GM23338 (cell line): ENCODE results near the gene MELK. TPM values are rescaled to one million over a fixed set of nuclear protein-coding genes. Genes with fewer than 3 reads are reported as not detected.

Experiments used
- ATAC-seq: fragments of 200-7000 bp; cut with Tn5 transposase; 3 replicates; pipeline ENCODE4 v1.9.1; 2020
- DNase-seq: peaks from one replicate; pipeline ENCODE4 v3.0.0-alpha.2; 2015; ENCODE audit warnings: low spot score
- H2AFZ ChIP-seq: fragments of 200-600 bp; sonication (generic); 2 replicates; pipeline ENCODE4 v1.8.0; 2016; ENCODE audit warnings: antibody characterized with exemption, mild to moderate bottlenecking, moderate library complexity
- H3F3A ChIP-seq: fragments of 200-600 bp; sonication (generic); replicated peaks from 2 replicates; pipeline ENCODE4 v1.8.0; 2017; ENCODE audit warnings: antibody characterized with exemption, mixed run types, low read depth
- H3K27ac ChIP-seq: fragments of 200-600 bp; sonication (generic); 2 replicates; pipeline ENCODE4 v1.6.1; 2016; ENCODE audit warnings: low read depth
- H3K27me3 ChIP-seq: fragments of 200-600 bp; sonication (generic); 2 replicates; pipeline ENCODE4 v1.8.0; 2016; ENCODE audit warnings: mild to moderate bottlenecking, mixed run types, moderate library complexity; ENCODE audit not compliant: insufficient read depth
- H3K36me3 ChIP-seq: fragments of 200-600 bp; sonication (generic); 2 replicates; pipeline ENCODE4 v1.8.0; 2016; ENCODE audit warnings: mild to moderate bottlenecking; ENCODE audit not compliant: insufficient read depth
- H3K4me1 ChIP-seq: fragments of 200-600 bp; sonication (generic); 2 replicates; pipeline ENCODE4 v1.8.0; 2016; ENCODE audit warnings: mild to moderate bottlenecking, moderate library complexity; ENCODE audit not compliant: insufficient read depth
- H3K4me2 ChIP-seq: fragments of 200-600 bp; sonication (generic); 2 replicates; pipeline ENCODE4 v1.7.1; 2017; ENCODE audit warnings: mixed run types
- H3K4me3 ChIP-seq: fragments of 200-600 bp; sonication (generic); 2 replicates; pipeline ENCODE4 v1.6.1; 2016; ENCODE audit warnings: mixed run types
- H3K79me2 ChIP-seq: fragments of 200-600 bp; sonication (generic); replicated peaks from 2 replicates; pipeline ENCODE4 v1.8.0; 2017; ENCODE audit warnings: mild to moderate bottlenecking; ENCODE audit not compliant: insufficient read depth
- H3K9me2 ChIP-seq: fragments of 200-600 bp; sonication (generic); 2 replicates; pipeline ENCODE4 v1.8.0; 2017; ENCODE audit not compliant: insufficient read depth
- H4K20me1 ChIP-seq: fragments of 200-600 bp; sonication (generic); replicated peaks from 2 replicates; pipeline ENCODE4 v1.8.0; 2017; ENCODE audit warnings: mild to moderate bottlenecking; ENCODE audit not compliant: insufficient read depth
- H3K27ac Mint-ChIP-seq: 2 replicates; pipeline ENCODE4 v1.8.0; 2020; ENCODE audit warnings: inconsistent platforms, mild to moderate bottlenecking, moderate library complexity, mixed read lengths
- H3K27me3 Mint-ChIP-seq: 3 replicates; pipeline ENCODE4 v1.8.0; 2022; ENCODE audit warnings: low read depth, mild to moderate bottlenecking, moderate library complexity, mixed read lengths, inconsistent platforms; ENCODE audit not compliant: insufficient read depth, poor library complexity
- H3K36me3 Mint-ChIP-seq: 3 replicates; pipeline ENCODE4 v1.8.0; 2021; ENCODE audit warnings: low read depth, mild to moderate bottlenecking, inconsistent platforms, moderate library complexity, mixed read lengths
- H3K4me1 Mint-ChIP-seq: 3 replicates; pipeline ENCODE4 v1.8.0; 2020; ENCODE audit warnings: mild to moderate bottlenecking, inconsistent platforms, mixed read lengths
- H3K4me3 Mint-ChIP-seq: 3 replicates; pipeline ENCODE4 v1.8.0; 2021; ENCODE audit warnings: moderate library complexity, mild to moderate bottlenecking, inconsistent platforms, mixed read lengths
- H3K9me3 Mint-ChIP-seq: 3 replicates; pipeline ENCODE4 v1.8.0; 2020; ENCODE audit warnings: moderate library complexity, mild to moderate bottlenecking, inconsistent platforms, mixed read lengths
- CREB1 ChIP-seq: fragments of 250-450 bp; sonication (Bioruptor Pico); IDR thresholded peaks from 2 replicates; pipeline ENCODE4 v1.5.0; 2020; ENCODE audit warnings: low read depth, mild to moderate bottlenecking, moderate library complexity
- EZH2 ChIP-seq: fragments of 200-600 bp; sonication (generic); IDR thresholded peaks from one replicate; pipeline ENCODE4 v1.8.0; 2017; ENCODE audit warnings: antibody characterized with exemption, mild to moderate bottlenecking, low read depth; ENCODE audit not compliant: unreplicated experiment
- EZH2phosphoT487 ChIP-seq: fragments of 200-600 bp; sonication (generic); IDR thresholded peaks from one replicate; pipeline ENCODE4 v1.8.1; 2018; ENCODE audit warnings: antibody characterized with exemption; ENCODE audit not compliant: unreplicated experiment
- JUNB ChIP-seq: IDR thresholded peaks from one replicate; pipeline ENCODE4 v1.6.1; 2016; ENCODE audit warnings: antibody characterized with exemption; ENCODE audit not compliant: unreplicated experiment
- NANOG ChIP-seq: IDR thresholded peaks from 2 replicates; pipeline ENCODE4 v1.6.1; 2016; ENCODE audit warnings: antibody characterized with exemption, borderline replicate concordance
- POLR2AphosphoS5 ChIP-seq: IDR thresholded peaks from 2 replicates; pipeline ENCODE4 v1.6.1; 2016; ENCODE audit warnings: antibody characterized with exemption, low read depth
- STAT1 ChIP-seq: IDR thresholded peaks from one replicate; pipeline ENCODE4 v1.6.1; 2016; ENCODE audit warnings: antibody characterized with exemption; ENCODE audit not compliant: unreplicated experiment
- ZNF114 ChIP-seq: fragments of 250-450 bp; sonication (Bioruptor Pico); IDR thresholded peaks from 2 replicates; pipeline ENCODE4 v1.5.0; 2020; ENCODE audit warnings: mild to moderate bottlenecking, moderate library complexity
- ZNF331 ChIP-seq: fragments of 250-450 bp; sonication (Bioruptor Pico); IDR thresholded peaks from 2 replicates; pipeline ENCODE4 v1.5.0; 2020; ENCODE audit warnings: low read depth, mild to moderate bottlenecking, moderate library complexity
- polyA plus RNA-seq: library from polyadenylated mRNA; unstranded; fragments of >200 nt; fragmentation: Nextera tagmentation; extraction: Ambion mirVana; gene quantifications from 2 replicates; pipeline ENCODE4 v1.2.1, GENCODE V29; 2016
- total RNA-seq: library from RNA; depleted of rRNA; stranded (reverse); fragments of >200 nt; shearing (Covaris generic); gene quantifications from 2 replicates; pipeline ENCODE4 v1.2.3, GENCODE V29; 2014
- TF ChIP-seq, protein P1 (sequence below), 2 experiments: fragments of 200-600 bp in 1 of 2; sonication (generic) in 1 of 2; conservative IDR thresholded peaks; 2 replicates each; pipeline versions ENCODE4 v1.5.1 to v1.6.1; 2016 to 2017; ENCODE audit warnings: antibody characterized with exemption in 2 of 2, low read depth in 2 of 2, mild to moderate bottlenecking in 2 of 2, moderate library complexity in 1 of 2
- TF ChIP-seq, protein P2 (sequence below): IDR thresholded peaks from 2 replicates; pipeline ENCODE4 v1.6.1; 2016; ENCODE audit warnings: antibody characterized with exemption
- TF ChIP-seq, protein P3 (sequence below): fragments of 250-450 bp; sonication (Bioruptor Pico); IDR thresholded peaks from 2 replicates; pipeline ENCODE4 v1.5.0; 2020; ENCODE audit warnings: mild to moderate bottlenecking, moderate library complexity
- TF ChIP-seq, protein P4 (sequence below): IDR thresholded peaks from one replicate; pipeline ENCODE4 v1.6.1; 2018; ENCODE audit warnings: antibody characterized with exemption; ENCODE audit not compliant: unreplicated experiment

MELK gene
- total and polyA plus RNA-seq, 2 experiments from 2014 or later = 37.2 to 55.7 TPM

DNA sequence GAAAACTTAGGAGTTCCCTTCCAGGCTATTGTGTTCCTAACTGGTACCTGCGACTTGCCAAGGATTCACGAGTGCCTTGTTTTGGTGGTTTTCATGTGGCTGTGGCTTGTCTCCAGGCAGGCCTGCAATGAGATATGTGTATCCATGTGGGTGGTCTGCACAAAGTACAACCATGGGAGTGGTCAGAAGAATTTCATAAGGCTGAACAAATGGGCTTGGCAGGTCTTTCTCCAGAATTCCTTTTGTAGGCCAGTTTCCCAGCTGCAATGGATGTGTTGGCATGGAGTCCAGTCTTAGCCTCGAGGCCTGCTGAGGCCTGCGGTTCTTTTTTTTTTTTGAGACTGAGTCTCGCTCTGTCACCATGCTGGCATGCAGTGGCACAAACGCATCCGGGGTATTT, 28.8 kb upstream of the MELK start:
- no peaks in the 10 kb centered on the region for H3K9me2 ChIP-seq
- H3K4me3 ChIP-seq = no peak overlapping the region
- H3K36me3 ChIP-seq = no peaks in the 10 kb centered on the region
- no peaks in the 10 kb centered on the region for H4K20me1 ChIP-seq
- H3K27me3 ChIP-seq = no peaks in the 10 kb centered on the region
- no peak overlapping the region for H3K27ac Mint-ChIP-seq
- TF ChIP-seq ZNF331 = no peak
- no peak for TF ChIP-seq NANOG
- TF ChIP-seq, protein P1, sequence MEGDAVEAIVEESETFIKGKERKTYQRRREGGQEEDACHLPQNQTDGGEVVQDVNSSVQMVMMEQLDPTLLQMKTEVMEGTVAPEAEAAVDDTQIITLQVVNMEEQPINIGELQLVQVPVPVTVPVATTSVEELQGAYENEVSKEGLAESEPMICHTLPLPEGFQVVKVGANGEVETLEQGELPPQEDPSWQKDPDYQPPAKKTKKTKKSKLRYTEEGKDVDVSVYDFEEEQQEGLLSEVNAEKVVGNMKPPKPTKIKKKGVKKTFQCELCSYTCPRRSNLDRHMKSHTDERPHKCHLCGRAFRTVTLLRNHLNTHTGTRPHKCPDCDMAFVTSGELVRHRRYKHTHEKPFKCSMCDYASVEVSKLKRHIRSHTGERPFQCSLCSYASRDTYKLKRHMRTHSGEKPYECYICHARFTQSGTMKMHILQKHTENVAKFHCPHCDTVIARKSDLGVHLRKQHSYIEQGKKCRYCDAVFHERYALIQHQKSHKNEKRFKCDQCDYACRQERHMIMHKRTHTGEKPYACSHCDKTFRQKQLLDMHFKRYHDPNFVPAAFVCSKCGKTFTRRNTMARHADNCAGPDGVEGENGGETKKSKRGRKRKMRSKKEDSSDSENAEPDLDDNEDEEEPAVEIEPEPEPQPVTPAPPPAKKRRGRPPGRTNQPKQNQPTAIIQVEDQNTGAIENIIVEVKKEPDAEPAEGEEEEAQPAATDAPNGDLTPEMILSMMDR (conservative IDR thresholded peaks at IDR 0.05; ENCODE audit: low read depth in 2 of 2) = no peak
- no peak for TF ChIP-seq JUNB
- TF ChIP-seq, protein P2, sequence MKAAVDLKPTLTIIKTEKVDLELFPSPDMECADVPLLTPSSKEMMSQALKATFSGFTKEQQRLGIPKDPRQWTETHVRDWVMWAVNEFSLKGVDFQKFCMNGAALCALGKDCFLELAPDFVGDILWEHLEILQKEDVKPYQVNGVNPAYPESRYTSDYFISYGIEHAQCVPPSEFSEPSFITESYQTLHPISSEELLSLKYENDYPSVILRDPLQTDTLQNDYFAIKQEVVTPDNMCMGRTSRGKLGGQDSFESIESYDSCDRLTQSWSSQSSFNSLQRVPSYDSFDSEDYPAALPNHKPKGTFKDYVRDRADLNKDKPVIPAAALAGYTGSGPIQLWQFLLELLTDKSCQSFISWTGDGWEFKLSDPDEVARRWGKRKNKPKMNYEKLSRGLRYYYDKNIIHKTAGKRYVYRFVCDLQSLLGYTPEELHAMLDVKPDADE = no peak
- TF ChIP-seq, protein P3, sequence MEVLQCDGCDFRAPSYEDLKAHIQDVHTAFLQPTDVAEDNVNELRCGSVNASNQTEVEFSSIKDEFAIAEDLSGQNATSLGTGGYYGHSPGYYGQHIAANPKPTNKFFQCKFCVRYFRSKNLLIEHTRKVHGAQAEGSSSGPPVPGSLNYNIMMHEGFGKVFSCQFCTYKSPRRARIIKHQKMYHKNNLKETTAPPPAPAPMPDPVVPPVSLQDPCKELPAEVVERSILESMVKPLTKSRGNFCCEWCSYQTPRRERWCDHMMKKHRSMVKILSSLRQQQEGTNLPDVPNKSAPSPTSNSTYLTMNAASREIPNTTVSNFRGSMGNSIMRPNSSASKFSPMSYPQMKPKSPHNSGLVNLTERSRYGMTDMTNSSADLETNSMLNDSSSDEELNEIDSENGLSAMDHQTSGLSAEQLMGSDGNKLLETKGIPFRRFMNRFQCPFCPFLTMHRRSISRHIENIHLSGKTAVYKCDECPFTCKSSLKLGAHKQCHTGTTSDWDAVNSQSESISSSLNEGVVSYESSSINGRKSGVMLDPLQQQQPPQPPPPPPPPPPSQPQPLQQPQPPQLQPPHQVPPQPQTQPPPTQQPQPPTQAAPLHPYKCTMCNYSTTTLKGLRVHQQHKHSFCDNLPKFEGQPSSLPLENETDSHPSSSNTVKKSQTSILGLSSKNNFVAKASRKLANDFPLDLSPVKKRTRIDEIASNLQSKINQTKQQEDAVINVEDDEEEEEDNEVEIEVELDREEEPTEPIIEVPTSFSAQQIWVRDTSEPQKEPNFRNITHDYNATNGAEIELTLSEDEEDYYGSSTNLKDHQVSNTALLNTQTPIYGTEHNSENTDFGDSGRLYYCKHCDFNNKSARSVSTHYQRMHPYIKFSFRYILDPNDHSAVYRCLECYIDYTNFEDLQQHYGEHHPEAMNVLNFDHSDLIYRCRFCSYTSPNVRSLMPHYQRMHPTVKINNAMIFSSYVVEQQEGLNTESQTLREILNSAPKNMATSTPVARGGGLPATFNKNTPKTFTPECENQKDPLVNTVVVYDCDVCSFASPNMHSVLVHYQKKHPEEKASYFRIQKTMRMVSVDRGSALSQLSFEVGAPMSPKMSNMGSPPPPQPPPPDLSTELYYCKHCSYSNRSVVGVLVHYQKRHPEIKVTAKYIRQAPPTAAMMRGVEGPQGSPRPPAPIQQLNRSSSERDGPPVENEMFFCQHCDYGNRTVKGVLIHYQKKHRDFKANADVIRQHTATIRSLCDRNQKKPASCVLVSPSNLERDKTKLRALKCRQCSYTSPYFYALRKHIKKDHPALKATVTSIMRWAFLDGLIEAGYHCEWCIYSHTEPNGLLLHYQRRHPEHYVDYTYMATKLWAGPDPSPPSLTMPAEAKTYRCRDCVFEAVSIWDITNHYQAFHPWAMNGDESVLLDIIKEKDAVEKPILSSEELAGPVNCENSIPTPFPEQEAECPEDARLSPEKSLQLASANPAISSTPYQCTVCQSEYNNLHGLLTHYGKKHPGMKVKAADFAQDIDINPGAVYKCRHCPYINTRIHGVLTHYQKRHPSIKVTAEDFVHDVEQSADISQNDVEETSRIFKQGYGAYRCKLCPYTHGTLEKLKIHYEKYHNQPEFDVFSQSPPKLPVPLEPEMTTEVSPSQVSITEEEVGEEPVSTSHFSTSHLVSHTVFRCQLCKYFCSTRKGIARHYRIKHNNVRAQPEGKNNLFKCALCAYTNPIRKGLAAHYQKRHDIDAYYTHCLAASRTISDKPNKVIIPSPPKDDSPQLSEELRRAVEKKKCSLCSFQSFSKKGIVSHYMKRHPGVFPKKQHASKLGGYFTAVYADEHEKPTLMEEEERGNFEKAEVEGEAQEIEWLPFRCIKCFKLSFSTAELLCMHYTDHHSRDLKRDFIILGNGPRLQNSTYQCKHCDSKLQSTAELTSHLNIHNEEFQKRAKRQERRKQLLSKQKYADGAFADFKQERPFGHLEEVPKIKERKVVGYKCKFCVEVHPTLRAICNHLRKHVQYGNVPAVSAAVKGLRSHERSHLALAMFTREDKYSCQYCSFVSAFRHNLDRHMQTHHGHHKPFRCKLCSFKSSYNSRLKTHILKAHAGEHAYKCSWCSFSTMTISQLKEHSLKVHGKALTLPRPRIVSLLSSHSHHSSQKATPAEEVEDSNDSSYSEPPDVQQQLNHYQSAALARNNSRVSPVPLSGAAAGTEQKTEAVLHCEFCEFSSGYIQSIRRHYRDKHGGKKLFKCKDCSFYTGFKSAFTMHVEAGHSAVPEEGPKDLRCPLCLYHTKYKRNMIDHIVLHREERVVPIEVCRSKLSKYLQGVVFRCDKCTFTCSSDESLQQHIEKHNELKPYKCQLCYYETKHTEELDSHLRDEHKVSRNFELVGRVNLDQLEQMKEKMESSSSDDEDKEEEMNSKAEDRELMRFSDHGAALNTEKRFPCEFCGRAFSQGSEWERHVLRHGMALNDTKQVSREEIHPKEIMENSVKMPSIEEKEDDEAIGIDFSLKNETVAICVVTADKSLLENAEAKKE = no peak
- TF ChIP-seq STAT1 = no peak
- TF ChIP-seq, protein P4, sequence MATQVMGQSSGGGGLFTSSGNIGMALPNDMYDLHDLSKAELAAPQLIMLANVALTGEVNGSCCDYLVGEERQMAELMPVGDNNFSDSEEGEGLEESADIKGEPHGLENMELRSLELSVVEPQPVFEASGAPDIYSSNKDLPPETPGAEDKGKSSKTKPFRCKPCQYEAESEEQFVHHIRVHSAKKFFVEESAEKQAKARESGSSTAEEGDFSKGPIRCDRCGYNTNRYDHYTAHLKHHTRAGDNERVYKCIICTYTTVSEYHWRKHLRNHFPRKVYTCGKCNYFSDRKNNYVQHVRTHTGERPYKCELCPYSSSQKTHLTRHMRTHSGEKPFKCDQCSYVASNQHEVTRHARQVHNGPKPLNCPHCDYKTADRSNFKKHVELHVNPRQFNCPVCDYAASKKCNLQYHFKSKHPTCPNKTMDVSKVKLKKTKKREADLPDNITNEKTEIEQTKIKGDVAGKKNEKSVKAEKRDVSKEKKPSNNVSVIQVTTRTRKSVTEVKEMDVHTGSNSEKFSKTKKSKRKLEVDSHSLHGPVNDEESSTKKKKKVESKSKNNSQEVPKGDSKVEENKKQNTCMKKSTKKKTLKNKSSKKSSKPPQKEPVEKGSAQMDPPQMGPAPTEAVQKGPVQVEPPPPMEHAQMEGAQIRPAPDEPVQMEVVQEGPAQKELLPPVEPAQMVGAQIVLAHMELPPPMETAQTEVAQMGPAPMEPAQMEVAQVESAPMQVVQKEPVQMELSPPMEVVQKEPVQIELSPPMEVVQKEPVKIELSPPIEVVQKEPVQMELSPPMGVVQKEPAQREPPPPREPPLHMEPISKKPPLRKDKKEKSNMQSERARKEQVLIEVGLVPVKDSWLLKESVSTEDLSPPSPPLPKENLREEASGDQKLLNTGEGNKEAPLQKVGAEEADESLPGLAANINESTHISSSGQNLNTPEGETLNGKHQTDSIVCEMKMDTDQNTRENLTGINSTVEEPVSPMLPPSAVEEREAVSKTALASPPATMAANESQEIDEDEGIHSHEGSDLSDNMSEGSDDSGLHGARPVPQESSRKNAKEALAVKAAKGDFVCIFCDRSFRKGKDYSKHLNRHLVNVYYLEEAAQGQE = no peak
- TF ChIP-seq CREB1 (CRISPR knock-in tag) = no peak
- TF ChIP-seq ZNF114 (CRISPR knock-in tag) = no peak
- no peak for TF ChIP-seq EZH2phosphoT487
- no peak for TF ChIP-seq EZH2
- TF ChIP-seq POLR2AphosphoS5 = no peak
- H3K27ac ChIP-seq = no peak overlapping the region
- no peaks in the 10 kb centered on the region for H3K4me1 ChIP-seq
- H2AFZ ChIP-seq = peak overlapping the region; percentile 23; the same call in 1 of the 2 replicates
- ATAC-seq (no peak), DNase-seq (no peak)
- peaks cover 11% of the 10 kb centered on the region; the same call in 2 of the 3 replicates for H3K4me1 Mint-ChIP-seq
- peaks cover 1% of the 10 kb centered on the region for H3K27me3 Mint-ChIP-seq
- no peaks in the 10 kb centered on the region for H3K36me3 Mint-ChIP-seq
- H3K4me3 Mint-ChIP-seq = no peak overlapping the region
- H3K9me3 Mint-ChIP-seq = no peaks in the 10 kb centered on the region
- no peaks in the 10 kb centered on the region for H3K79me2 ChIP-seq
- H3F3A ChIP-seq = no peaks in the 10 kb centered on the region; the same call in 1 of the 2 replicates
- no peak overlapping the region for H3K4me2 ChIP-seq
